SK-N-SH (cell line): ENCODE data around the gene ZNF341. TPM values are rescaled to one million over a fixed set of nuclear protein-coding genes. Genes with fewer than 3 reads are reported as not detected.

Experiments used
- CTCF ChIA-PET: fragments of 300-600, 350-600 bp; formaldehyde crosslinking; extraction: SDS; loops from one replicate; lab custom pipeline; 2021; lab: Yijun Ruan, JAX
- POLR2A ChIA-PET: fragments of 350-600 bp; sonication (Branson Sonifier 250); formaldehyde crosslinking; extraction: SDS; loops from one replicate; lab custom pipeline; 2020; ENCODE audit warnings: antibody characterized with exemption, inconsistent platforms; lab: Yijun Ruan, JAX
- DNase-seq: peaks from one replicate; pipeline ENCODE4 v3.0.0; 2012
- H2AFZ ChIP-seq: fragments of 200-600 bp; sonication (generic); 2 replicates; pipeline ENCODE4 v1.8.1; 2016; ENCODE audit warnings: antibody characterized with exemption, mild to moderate bottlenecking, low read depth
- H3F3A ChIP-seq: fragments of 200-600 bp; sonication (generic); replicated peaks from 2 replicates; pipeline ENCODE3; 2016; ENCODE audit warnings: antibody characterized with exemption, mild to moderate bottlenecking; ENCODE audit not compliant: insufficient read depth
- H3K27ac ChIP-seq, 2 experiments: fragments of 200-500 bp in 1 of 2; fragments of 200-600 bp in 1 of 2; sonication (Bioruptor generic) in 1 of 2; sonication (generic), shearing (Covaris generic) in 1 of 2; 2 replicates each; pipeline versions ENCODE4 v1.5.1 to v1.6.1; 2014 to 2016; ENCODE audit warnings: low read depth in 2 of 2, inconsistent platforms in 1 of 2, low read length in 1 of 2, mild to moderate bottlenecking in 1 of 2, mixed read lengths in 1 of 2
- H3K27me3 ChIP-seq: fragments of 200-600 bp; sonication (generic), shearing (Covaris generic); 2 replicates; pipeline ENCODE4 v1.6.1; 2016; ENCODE audit warnings: mixed run types; ENCODE audit not compliant: insufficient read depth
- H3K36me3 ChIP-seq, 2 experiments: fragments of 200-500 bp in 1 of 2; fragments of 200-600 bp in 1 of 2; sonication (Bioruptor generic) in 1 of 2; sonication (generic) in 1 of 2; replicated peaks in 1 of 2; 2 replicates each; pipeline versions ENCODE3 to v1.5.1; 2014 to 2016; ENCODE audit warnings: low read length in 1 of 2, mild to moderate bottlenecking in 1 of 2; ENCODE audit not compliant: insufficient read depth in 2 of 2, control insufficient read depth in 1 of 2
- H3K4me1 ChIP-seq, 2 experiments: fragments of 200-500 bp in 1 of 2; fragments of 200-600 bp in 1 of 2; sonication (Bioruptor generic) in 1 of 2; sonication (generic), shearing (Covaris generic) in 1 of 2; 2 replicates each; pipeline versions ENCODE4 v1.5.1 to v1.6.1; 2014 to 2016; ENCODE audit warnings: low read depth in 1 of 2, low read length in 1 of 2, mixed run types in 1 of 2; ENCODE audit not compliant: insufficient read depth in 2 of 2, control insufficient read depth in 1 of 2
- H3K4me2 ChIP-seq: fragments of 200-600 bp; sonication (generic), shearing (Covaris generic); 2 replicates; pipeline ENCODE4 v1.6.1; 2017; ENCODE audit warnings: mixed run types
- H3K4me3 ChIP-seq, 2 experiments: fragments of 200-500 bp in 1 of 2; fragments of 200-600 bp in 1 of 2; sonication (Bioruptor generic) in 1 of 2; sonication (generic), shearing (Covaris generic) in 1 of 2; 2 replicates each; pipeline versions ENCODE4 v1.5.1 to v1.8.1; 2014 to 2016; ENCODE audit warnings: low read depth in 2 of 2, inconsistent platforms in 1 of 2, low read length in 1 of 2, mild to moderate bottlenecking in 1 of 2, mixed read lengths in 1 of 2, moderate library complexity in 1 of 2
- H3K79me2 ChIP-seq: fragments of 200-600 bp; sonication (generic); 2 replicates; pipeline ENCODE4 v1.8.1; 2017; ENCODE audit warnings: mild to moderate bottlenecking; ENCODE audit not compliant: insufficient read depth
- H3K9ac ChIP-seq: fragments of 200-600 bp; sonication (generic); 2 replicates; pipeline ENCODE4 v1.6.1; 2017; ENCODE audit warnings: mixed run types
- H3K9me2 ChIP-seq: fragments of 200-600 bp; sonication (generic); 2 replicates; pipeline ENCODE4 v1.6.1; 2017; ENCODE audit warnings: mixed run types
- H3K9me3 ChIP-seq: fragments of 200-600 bp; sonication (generic); 2 replicates; pipeline ENCODE4 v1.6.1; 2017; ENCODE audit warnings: mixed run types, mild to moderate bottlenecking, moderate library complexity
- H4K20me1 ChIP-seq: fragments of 200-600 bp; sonication (generic); 2 replicates; pipeline ENCODE4 v1.6.1; 2017; ENCODE audit warnings: mild to moderate bottlenecking, mixed run types; ENCODE audit not compliant: insufficient read depth
- CHD2 ChIP-seq: fragments of 150-350 bp; IDR thresholded peaks from 2 replicates; pipeline ENCODE4 v1.6.1; 2018; ENCODE audit warnings: low read length; ENCODE audit not compliant: partially characterized antibody
- EZH2phosphoT487 ChIP-seq: fragments of 200-600 bp; sonication (generic); IDR thresholded peaks from 2 replicates; pipeline ENCODE4 v1.6.1; 2017; ENCODE audit warnings: low read depth, mixed run types, mild to moderate bottlenecking, antibody characterized with exemption, moderate library complexity, borderline replicate concordance
- FOSL2 ChIP-seq: IDR thresholded peaks from 2 replicates; pipeline ENCODE4 v1.4.0; 2012; ENCODE audit warnings: low read depth, mild to moderate bottlenecking, moderate library complexity, borderline replicate concordance
- FOXJ3 ChIP-seq: sonication (generic); formaldehyde crosslinking; IDR thresholded peaks from 2 replicates; pipeline ENCODE4 v1.5.1; 2020; ENCODE audit warnings: mild to moderate bottlenecking, missing genetic modification reagents
- GABPA ChIP-seq: IDR thresholded peaks from 2 replicates; pipeline ENCODE4 v1.4.0; 2012; ENCODE audit warnings: low read depth, mild to moderate bottlenecking
- IRF3 ChIP-seq: fragments of 150-350 bp; IDR thresholded peaks from 2 replicates; pipeline ENCODE4 v1.6.1; 2016; ENCODE audit warnings: mild to moderate bottlenecking, low read depth, low read length
- MEF2A ChIP-seq: IDR thresholded peaks from 2 replicates; pipeline ENCODE4 v1.4.0; 2012; ENCODE audit warnings: low read depth, borderline replicate concordance
- MXI1 ChIP-seq: IDR thresholded peaks from 2 replicates; pipeline ENCODE4 v1.6.1; 2012; ENCODE audit warnings: mild to moderate bottlenecking, low read depth, low read length, improper control_type of control experiment
- POLR2AphosphoS5 ChIP-seq: IDR thresholded peaks from 2 replicates; pipeline ENCODE4 v1.6.1; 2012; ENCODE audit warnings: low read depth, low read length
- RAD21 ChIP-seq: IDR thresholded peaks from 2 replicates; pipeline ENCODE4 v1.6.1; 2012; ENCODE audit warnings: mild to moderate bottlenecking, low read length
- RFX5 ChIP-seq: IDR thresholded peaks from 2 replicates; pipeline ENCODE4 v1.6.1; 2012; ENCODE audit warnings: mild to moderate bottlenecking, improper control_type of control experiment, low read length
- RXRA ChIP-seq: IDR thresholded peaks from 2 replicates; pipeline ENCODE4 v1.4.0; 2012; ENCODE audit warnings: low read depth, mild to moderate bottlenecking, borderline replicate concordance
- TCF12 ChIP-seq: IDR thresholded peaks from 2 replicates; pipeline ENCODE4 v1.4.0; 2012
- USF1 ChIP-seq: IDR thresholded peaks from 2 replicates; pipeline ENCODE4 v1.4.0; 2012; ENCODE audit warnings: low read depth, borderline replicate concordance
- WGBS: methylation state at CpG from one replicate; pipeline ENCODE4 v1.1.6; 2017; ENCODE audit warnings: low lambda C conversion rate; 5-methylcytosine and 5-hydroxymethylcytosine counted together
- polyA plus RNA-seq, 3 experiments: library from polyadenylated mRNA; depleted of rRNA; stranded (reverse); fragments of >200 nt; gene quantifications; 2 replicates each; pipeline ENCODE4 v1.2.3, GENCODE V29; 2012
- TF ChIP-seq, protein P1 (sequence below): fragments of 150-350 bp; IDR thresholded peaks from 2 replicates; pipeline ENCODE4 v1.6.1; 2017; ENCODE audit warnings: antibody characterized with exemption, low read length, low read depth, borderline replicate concordance

Gene ZNF341
- polyA plus RNA-seq, 1 of the 3 experiments (the other 2 are of a cell fraction): 3.2 TPM

- TF ChIP-seq, protein P1, sequence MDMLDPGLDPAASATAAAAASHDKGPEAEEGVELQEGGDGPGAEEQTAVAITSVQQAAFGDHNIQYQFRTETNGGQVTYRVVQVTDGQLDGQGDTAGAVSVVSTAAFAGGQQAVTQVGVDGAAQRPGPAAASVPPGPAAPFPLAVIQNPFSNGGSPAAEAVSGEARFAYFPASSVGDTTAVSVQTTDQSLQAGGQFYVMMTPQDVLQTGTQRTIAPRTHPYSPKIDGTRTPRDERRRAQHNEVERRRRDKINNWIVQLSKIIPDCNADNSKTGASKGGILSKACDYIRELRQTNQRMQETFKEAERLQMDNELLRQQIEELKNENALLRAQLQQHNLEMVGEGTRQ: no peak
- TF ChIP-seq MEF2A (no peak), RFX5 (no peak)
- TF ChIP-seq, all 33 proteins: peak for 0
Observed at GRCh38 chr20:33820362-33820761, 88.6 kb downstream of the ZNF341 start (continued).

GRCh38 chr20:33821270-33821836 lies 89.6 kb downstream of the ZNF341 start:
- no peak for DNase-seq
- ChIA-PET POLR2A (no interaction called here), CTCF (interaction anchor here (0.8 to 1.1 kb wide), 2 partner anchors 10 to 286 kb away, joined by 3 read pairs; no protein-coding TSS in a partner anchor)
- Histone ChIP-seq H3K4me1 (peaks cover 0 to 7% of the 10 kb centered on the region in 2 experiments; a peak in 1 of 4 replicates), H3K9ac (no peak overlapping the region), H3K4me3 (no peak overlapping the region), H3K27me3 (no peaks in the 10 kb centered on the region), H3K27ac (no peak overlapping the region), H3K79me2 (peaks cover 99% of the 10 kb centered on the region), H3K9me3 (no peaks in the 10 kb centered on the region), H3F3A (no peaks in the 10 kb centered on the region), H3K9me2 (no peaks in the 10 kb centered on the region), H4K20me1 (peaks cover 96% of the 10 kb centered on the region), H2AFZ (no peak overlapping the region), H3K4me2 (no peak overlapping the region)
- 90% methylated on average over 4 of the region's 4 CpGs for WGBS
- TF ChIP-seq FOSL2 (no peak), RXRA (no peak)
- TF ChIP-seq, all 33 proteins: peak for 0
- H3K36me3 ChIP-seq: peaks cover 0 to 5% of the 10 kb centered on the region in 2 experiments

GRCh38 chr20:33822423-33822822 lies 90.6 kb downstream of the ZNF341 start:
- DNase-seq: no peak
- H3K79me2 ChIP-seq: peaks cover 99% of the 10 kb centered on the region
- H3K4me3 ChIP-seq: no peak overlapping the region
- peaks cover 0 to 7% of the 10 kb centered on the region in 2 experiments; a peak in 1 of 4 replicates for H3K4me1 ChIP-seq
- H3K27ac ChIP-seq: no peak overlapping the region
- H4K20me1 ChIP-seq: peaks cover 97% of the 10 kb centered on the region
- POLR2A ChIA-PET: no interaction called here
- TF ChIP-seq FOSL2: no peak
- TF ChIP-seq FOXJ3 (CRISPR knock-in tag): no peak
- no peak for TF ChIP-seq CHD2
- no peak for TF ChIP-seq POLR2AphosphoS5
- no peak for TF ChIP-seq MXI1
- no peak for TF ChIP-seq IRF3
- TF ChIP-seq USF1: no peak
- TF ChIP-seq GABPA: no peak
- TF ChIP-seq TCF12: no peak
- TF ChIP-seq RAD21: no peak
- TF ChIP-seq EZH2phosphoT487: no peak
- no peak for TF ChIP-seq MEF2A
- no peak for TF ChIP-seq RXRA
- peaks cover 0 to 5% of the 10 kb centered on the region in 2 experiments for H3K36me3 ChIP-seq
- no peak overlapping the region for H2AFZ ChIP-seq
- no peak overlapping the region for H3K9ac ChIP-seq
- 100% methylated on average over 5 of the region's 5 CpGs for WGBS
- H3K9me2 ChIP-seq: no peaks in the 10 kb centered on the region
- no peak overlapping the region for H3K4me2 ChIP-seq
- CTCF ChIA-PET: interaction anchor here (0.8 kb wide), 1 partner anchor 9 kb away, joined by 3 read pairs; no protein-coding TSS in a partner anchor
- no peaks in the 10 kb centered on the region for H3K9me3 ChIP-seq
- no peaks in the 10 kb centered on the region for H3K27me3 ChIP-seq
- H3F3A ChIP-seq: no peaks in the 10 kb centered on the region
